Measurements from ENCODE around the gene VPS51. TPM values are rescaled to one million over a fixed set of nuclear protein-coding genes. Genes with fewer than 3 reads are reported as not detected.

VPS51 gene
- polyA plus RNA-seq, 3 donors, result 37.2 to 77.3 (median 39.4) TPM

- peak overlapping the region; percentile 87 to 98 (median 96) for H3K27ac Mint-ChIP-seq
- WGBS (ENCODE audit: insufficient coverage), result 100% methylated on average over 1 of the region's 3 CpGs
- no peaks in the 10 kb centered on the region for H3K79me2 ChIP-seq (ENCODE audit: insufficient read depth, low read length)
- peaks cover 46% of the 10 kb centered on the region for H3K4me1 Mint-ChIP-seq
- peak in 2 of 3 donors; percentile 32 to 52 for DNase-seq
- no peaks in the 10 kb centered on the region for H3K27me3 ChIP-seq (ENCODE audit: control insufficient read depth in 2 of 2, insufficient read depth in 2 of 2, low read length in 2 of 2)
- H3K4me1 ChIP-seq (ENCODE audit: control insufficient read depth in 1 of 2, insufficient read depth in 2 of 2, low read length in 2 of 2), result peaks cover 43 to 53% of the 10 kb centered on the region in 2 donors
- H3K4me3 ChIP-seq (replicated peaks in 1 of 3; ENCODE audit: low read depth in 2 of 3, low read length in 3 of 3), result peak overlapping the region in 1 of 3 experiments; percentile 24
- peaks cover 0 to 2% (median 0%) of the 10 kb centered on the region in 3 donors for H3K27me3 Mint-ChIP-seq (ENCODE audit: low read depth in 3 of 3)
- H4K20me1 ChIP-seq (ENCODE audit: insufficient read depth, low read length), result no peaks in the 10 kb centered on the region
- peak overlapping the region; percentile 70 to 77 for H3K27ac ChIP-seq (ENCODE audit: low read depth in 1 of 2, low read length in 2 of 2)
- no peaks in the 10 kb centered on the region for H3K36me3 ChIP-seq (replicated peaks in 1 of 2; ENCODE audit: control insufficient read depth in 1 of 2, insufficient read depth in 2 of 2, low read length in 2 of 2)
- H3K9me3 Mint-ChIP-seq, result peaks cover 0 to 6% (median 3%) of the 10 kb centered on the region in 7 donors
- peaks cover 4% of the 10 kb centered on the region in 2 donors for H3K9me3 ChIP-seq (replicated peaks in 1 of 2; ENCODE audit: control insufficient read depth in 1 of 2, insufficient read depth in 1 of 2, low read length in 2 of 2)
- H3K4me2 ChIP-seq (replicated peaks; ENCODE audit: extremely low read depth, low read length, poor library complexity, severe bottlenecking), result peak overlapping the region; percentile 62
- H3K4me3 Mint-ChIP-seq, result peak overlapping the region in 1 of 2 donors; percentile 78
- H3K36me3 Mint-ChIP-seq, result no peaks in the 10 kb centered on the region
- peak overlapping the region; percentile 47 for H3K9ac ChIP-seq (ENCODE audit: insufficient read depth, low read length, poor library complexity, severe bottlenecking)
- no peak overlapping the region for H2AFZ ChIP-seq (ENCODE audit: insufficient read depth, low read depth, low read length, poor library complexity, severe bottlenecking)
- no peak for TF ChIP-seq CTCF (IDR thresholded peaks at IDR 0.05)
- intact Hi-C loops (cut with micrococcal nuclease), result loop anchor here in 1 of 2 donors (2.0 kb wide), 1 partner anchor 17 kb away; the partner anchor contains the start of gene SYVN1
These were observed 55.4 kb downstream of the VPS51 start for GRCh38 chr11:65151331-65151899.

GRCh38 chr11:65152122-65152521, 56.1 kb downstream of the VPS51 start:
- Histone ChIP-seq H3K4me2 (replicated peaks; ENCODE audit: extremely low read depth, low read length, poor library complexity, severe bottlenecking) (peak overlapping the region; percentile 62), H3K36me3 (replicated peaks in 1 of 2; ENCODE audit: control insufficient read depth in 1 of 2, insufficient read depth in 2 of 2, low read length in 2 of 2) (no peaks in the 10 kb centered on the region), H3K27me3 (ENCODE audit: control insufficient read depth in 2 of 2, insufficient read depth in 2 of 2, low read length in 2 of 2) (no peaks in the 10 kb centered on the region), H4K20me1 (ENCODE audit: insufficient read depth, low read length) (no peaks in the 10 kb centered on the region), H3K27ac (ENCODE audit: low read depth in 1 of 2, low read length in 2 of 2) (peak overlapping the region; percentile 70 to 77), H3K4me1 (ENCODE audit: control insufficient read depth in 1 of 2, insufficient read depth in 2 of 2, low read length in 2 of 2) (peaks cover 47 to 58% of the 10 kb centered on the region in 2 donors), H3K9me3 (replicated peaks in 1 of 2; ENCODE audit: control insufficient read depth in 1 of 2, insufficient read depth in 1 of 2, low read length in 2 of 2) (peaks cover 3 to 4% of the 10 kb centered on the region in 2 donors), H2AFZ (ENCODE audit: insufficient read depth, low read depth, low read length, poor library complexity, severe bottlenecking) (peak overlapping the region; percentile 30), H3K4me3 (replicated peaks in 1 of 3; ENCODE audit: low read depth in 2 of 3, low read length in 3 of 3) (peak overlapping the region in 1 of 3 experiments; percentile 24), H3K79me2 (ENCODE audit: insufficient read depth, low read length) (no peaks in the 10 kb centered on the region), H3K9ac (ENCODE audit: insufficient read depth, low read length, poor library complexity, severe bottlenecking) (no peak overlapping the region)
- Mint-ChIP-seq H3K36me3 (no peaks in the 10 kb centered on the region), H3K27ac (peak overlapping the region; percentile 87 to 98 (median 96)), H3K4me1 (peaks cover 53% of the 10 kb centered on the region), H3K9me3 (peaks cover 0 to 4% (median 3%) of the 10 kb centered on the region in 7 donors), H3K27me3 (ENCODE audit: low read depth in 3 of 3) (peaks cover 0 to 2% (median 0%) of the 10 kb centered on the region in 3 donors), H3K4me3 (peak overlapping the region; percentile 16 to 77)
- DNase-seq, result peak; percentile 22 to 45 (median 43)
- intact Hi-C loops (cut with micrococcal nuclease), result no loop called here
- no peak for TF ChIP-seq CTCF (IDR thresholded peaks at IDR 0.05)
- WGBS (ENCODE audit: insufficient coverage), result 13% methylated on average over 2 of the region's 2 CpGs
